Uterus (tissue), 4 donors: Measurements from ENCODE around the gene PPME1. TPM values are rescaled to one million over a fixed set of nuclear protein-coding genes. Genes with fewer than 3 reads are reported as not detected.

Source experiments
- DNase-seq, 2 donors: peaks; one replicate each; pipeline ENCODE4 v3.0.0-alpha.2; 2019 to 2020
- H3K27ac ChIP-seq, 2 donors: fragments of 200-600 bp; sonication (generic); 1 replicate in 1 of 2; 2 replicates in 1 of 2; pipeline ENCODE4 v1.5.1; 2016 to 2018
- H3K27me3 ChIP-seq, 2 donors: fragments of 200-600 bp; sonication (generic); one replicate each; pipeline ENCODE4 v1.5.1; 2018 to 2019; ENCODE audit warnings: control low read depth in 1 of 2
- H3K36me3 ChIP-seq, 2 donors: fragments of 200-600 bp; sonication (generic); one replicate each; pipeline ENCODE4 v1.5.1; 2019; ENCODE audit warnings: control low read depth in 1 of 2
- H3K4me1 ChIP-seq, 2 donors: fragments of 200-600 bp; sonication (generic); one replicate each; pipeline ENCODE4 v1.5.1; 2018 to 2019; ENCODE audit warnings: control low read depth in 1 of 2
- H3K4me3 ChIP-seq, 2 donors: fragments of 200-600 bp; sonication (generic); 1 replicate in 1 of 2; 2 replicates in 1 of 2; pipeline ENCODE4 v1.5.1; 2018 to 2019; ENCODE audit warnings: mild to moderate bottlenecking in 1 of 2
- H3K9me3 ChIP-seq, 2 donors: fragments of 200-600 bp; sonication (generic); one replicate each; pipeline ENCODE4 v1.5.1; 2019; ENCODE audit warnings: control low read depth in 1 of 2
- POLR2A ChIP-seq, 2 donors: fragments of 450-650 bp; IDR thresholded peaks; one replicate each; pipeline ENCODE4 v1.6.1; 2016; ENCODE audit warnings: antibody characterized with exemption in 2 of 2, mild to moderate bottlenecking in 1 of 2, moderate library complexity in 1 of 2
- intact Hi-C: fragments of 100-400 bp; cut with DNase I; formaldehyde crosslinking; loops from one replicate; pipeline ENCODE4 v1.15.1; 2023; ENCODE audit warnings: low total_unique reads
- total RNA-seq, 4 donors: library from RNA; depleted of rRNA in 3 of 4; stranded (reverse); fragments of >200 nt in 3 of 4; gene quantifications; one replicate each; pipeline versions ENCODE4 v1.1.0 to v1.2.4, GENCODE V29; 2014 to 2023
- TF ChIP-seq, protein P1 (sequence below), 4 experiments: fragments of 200-600 bp in 2 of 4; fragments of 450-650 bp in 2 of 4; sonication (generic) in 2 of 4; IDR thresholded peaks; one replicate each; pipeline ENCODE4 v1.5.1; 2016 to 2019; ENCODE audit warnings: antibody characterized with exemption in 4 of 4, mild to moderate bottlenecking in 2 of 4, moderate library complexity in 1 of 4
- donor health status: DM: yes; HTN: yes; CAD: no.

Gene PPME1
- total RNA-seq, 4 donors from 2014 or later: 12.6 to 60.0 (median 45.3) TPM

DNA sequence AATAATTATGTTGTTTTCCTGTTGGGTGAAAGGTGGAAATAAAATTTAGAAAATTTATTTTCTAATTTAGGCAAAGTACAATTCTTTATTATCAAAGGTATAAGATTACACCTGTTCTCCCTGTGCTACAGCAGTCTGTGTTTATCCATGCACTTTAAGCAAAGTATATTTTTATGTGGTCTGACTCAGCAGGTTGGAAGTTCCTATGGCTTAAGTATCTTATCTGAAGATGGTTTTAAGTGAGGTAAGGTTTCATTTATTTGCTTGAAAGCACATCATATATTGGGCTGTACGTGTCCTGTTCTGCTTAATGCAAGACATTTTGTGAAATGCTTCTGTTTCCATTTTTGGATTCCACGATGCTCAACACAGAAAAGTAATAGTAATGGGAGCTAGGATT lies 14.6 kb downstream of the PPME1 start:
- Histone ChIP-seq H3K36me3 (no peaks in the 10 kb centered on the region), H3K4me1 (no peaks in the 10 kb centered on the region), H3K4me3 (no peak overlapping the region), H3K27ac (no peak overlapping the region), H3K27me3 (no peaks in the 10 kb centered on the region), H3K9me3 (no peaks in the 10 kb centered on the region)
- TF ChIP-seq POLR2A (IDR thresholded peaks at IDR 0.05): no peak
- TF ChIP-seq, protein P1, sequence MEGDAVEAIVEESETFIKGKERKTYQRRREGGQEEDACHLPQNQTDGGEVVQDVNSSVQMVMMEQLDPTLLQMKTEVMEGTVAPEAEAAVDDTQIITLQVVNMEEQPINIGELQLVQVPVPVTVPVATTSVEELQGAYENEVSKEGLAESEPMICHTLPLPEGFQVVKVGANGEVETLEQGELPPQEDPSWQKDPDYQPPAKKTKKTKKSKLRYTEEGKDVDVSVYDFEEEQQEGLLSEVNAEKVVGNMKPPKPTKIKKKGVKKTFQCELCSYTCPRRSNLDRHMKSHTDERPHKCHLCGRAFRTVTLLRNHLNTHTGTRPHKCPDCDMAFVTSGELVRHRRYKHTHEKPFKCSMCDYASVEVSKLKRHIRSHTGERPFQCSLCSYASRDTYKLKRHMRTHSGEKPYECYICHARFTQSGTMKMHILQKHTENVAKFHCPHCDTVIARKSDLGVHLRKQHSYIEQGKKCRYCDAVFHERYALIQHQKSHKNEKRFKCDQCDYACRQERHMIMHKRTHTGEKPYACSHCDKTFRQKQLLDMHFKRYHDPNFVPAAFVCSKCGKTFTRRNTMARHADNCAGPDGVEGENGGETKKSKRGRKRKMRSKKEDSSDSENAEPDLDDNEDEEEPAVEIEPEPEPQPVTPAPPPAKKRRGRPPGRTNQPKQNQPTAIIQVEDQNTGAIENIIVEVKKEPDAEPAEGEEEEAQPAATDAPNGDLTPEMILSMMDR (IDR thresholded peaks at IDR 0.05): no peak
- DNase-seq: no peak
- intact Hi-C loops: no loop called here

DNA sequence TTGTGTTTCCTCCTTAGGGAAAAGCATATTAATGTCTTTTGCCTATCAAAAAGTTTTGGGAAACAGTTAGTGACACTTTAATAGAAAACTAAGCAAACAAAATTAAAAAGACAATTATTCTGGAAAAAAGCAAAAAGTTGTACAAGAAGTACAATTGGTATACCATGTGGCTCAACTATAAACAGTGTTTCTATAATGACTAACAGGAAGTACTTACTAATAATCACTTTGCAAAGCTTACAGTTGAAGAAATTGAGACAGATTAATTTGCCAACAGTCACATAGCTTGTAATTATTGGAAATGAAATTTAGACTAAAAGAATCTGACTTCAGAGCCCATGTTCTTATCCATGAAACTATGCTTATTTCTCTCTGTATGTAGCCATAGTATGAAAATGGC lies 24.7 kb downstream of the PPME1 start:
- no peaks in the 10 kb centered on the region for H3K4me1 ChIP-seq
- H3K36me3 ChIP-seq: no peaks in the 10 kb centered on the region
- H3K4me3 ChIP-seq: no peak overlapping the region
- no peak for DNase-seq
- intact Hi-C loops: no loop called here
- no peak for TF ChIP-seq POLR2A (IDR thresholded peaks at IDR 0.05)
- TF ChIP-seq, protein P1 (IDR thresholded peaks at IDR 0.05): no peak
- no peaks in the 10 kb centered on the region for H3K27me3 ChIP-seq
- H3K27ac ChIP-seq: no peak overlapping the region
- H3K9me3 ChIP-seq: no peaks in the 10 kb centered on the region

DNA sequence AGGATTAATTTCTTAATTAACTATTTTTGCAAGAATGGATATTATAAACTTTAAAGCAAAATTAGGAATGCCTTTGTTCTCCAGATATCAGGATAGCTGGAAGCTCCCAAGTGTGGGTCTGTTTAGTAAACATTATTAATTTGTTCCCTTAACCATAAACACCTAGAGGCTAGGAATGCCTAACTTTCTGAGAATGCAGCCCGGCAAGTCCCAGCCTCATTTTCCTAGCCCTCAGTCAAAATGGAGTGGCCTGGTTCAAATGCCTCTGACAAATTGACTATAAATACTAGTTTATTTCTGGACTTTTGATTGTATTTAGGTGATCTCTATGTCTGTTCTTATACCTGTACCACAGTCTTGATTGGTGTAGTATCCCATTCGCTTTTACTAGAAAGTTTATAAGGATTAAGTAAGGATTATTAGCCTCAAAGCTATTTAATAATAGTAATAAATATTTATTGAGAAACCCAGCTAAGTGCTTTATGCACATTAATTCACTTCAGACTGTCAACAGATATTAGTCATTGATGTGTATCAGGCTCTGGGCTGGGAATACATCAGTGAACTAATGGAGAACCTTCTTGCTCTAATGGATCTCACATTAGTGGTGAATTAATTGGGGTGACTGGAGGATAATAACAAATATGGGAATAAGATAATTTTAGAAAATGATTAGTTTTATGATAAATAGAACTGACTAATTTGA lies 25.8 kb downstream of the PPME1 start:
- H3K36me3 ChIP-seq: no peaks in the 10 kb centered on the region
- intact Hi-C loops: no loop called here
- DNase-seq: no peak
- no peak for TF ChIP-seq POLR2A (IDR thresholded peaks at IDR 0.05)
- TF ChIP-seq, protein P1 (IDR thresholded peaks at IDR 0.05): no peak
- no peak overlapping the region for H3K27ac ChIP-seq
- H3K4me3 ChIP-seq: no peak overlapping the region
- H3K9me3 ChIP-seq: no peaks in the 10 kb centered on the region
- H3K4me1 ChIP-seq: no peaks in the 10 kb centered on the region
- H3K27me3 ChIP-seq: no peaks in the 10 kb centered on the region

DNA sequence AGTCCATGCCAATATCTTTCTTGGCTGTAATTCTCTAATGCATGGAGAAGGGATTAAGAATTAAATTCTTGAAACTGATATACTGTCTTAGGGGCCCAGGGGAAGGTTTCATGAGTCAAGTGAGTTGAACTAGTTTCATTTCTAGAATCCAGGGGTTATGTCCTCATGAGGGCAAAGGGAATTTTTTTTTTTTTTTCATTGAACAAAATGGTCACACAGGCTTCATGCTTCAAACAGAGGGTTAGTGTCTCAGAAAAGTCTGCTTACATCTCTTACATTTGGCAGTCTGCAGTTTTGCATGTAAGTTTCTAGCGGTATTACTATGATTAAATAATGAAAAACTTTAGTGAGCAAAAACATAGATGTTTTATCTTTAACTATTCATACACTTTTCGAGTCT lies 32.9 kb downstream of the PPME1 start:
- intact Hi-C loops: no loop called here
- no peaks in the 10 kb centered on the region for H3K27me3 ChIP-seq
- no peaks in the 10 kb centered on the region for H3K9me3 ChIP-seq
- no peak overlapping the region for H3K4me3 ChIP-seq
- H3K4me1 ChIP-seq: no peaks in the 10 kb centered on the region
- no peak overlapping the region for H3K27ac ChIP-seq
- DNase-seq: no peak
- no peaks in the 10 kb centered on the region for H3K36me3 ChIP-seq
- no peak for TF ChIP-seq POLR2A (IDR thresholded peaks at IDR 0.05)
- TF ChIP-seq, protein P1 (IDR thresholded peaks at IDR 0.05): no peak

DNA sequence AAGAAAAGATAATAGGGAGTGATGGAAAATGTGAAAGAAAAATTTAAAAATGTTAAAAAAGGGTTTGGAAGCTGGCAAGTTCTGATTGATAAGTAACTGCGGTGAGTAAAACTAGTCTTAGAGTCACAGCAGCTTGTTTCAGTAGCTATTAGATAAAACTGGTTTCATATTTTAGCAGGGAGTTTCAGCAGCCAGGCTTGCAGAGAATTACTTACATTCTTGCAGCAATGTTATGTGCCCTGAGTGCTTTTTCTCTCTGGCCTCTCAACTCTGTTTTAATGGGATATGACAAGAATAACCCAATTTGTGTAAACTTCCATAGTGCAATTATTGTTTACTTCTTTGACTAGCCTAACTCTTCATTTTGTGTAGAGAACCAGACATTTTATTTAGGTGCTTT lies 33.6 kb downstream of the PPME1 start:
- intact Hi-C loops: loop anchor here (5.0 kb wide), 1 partner anchor 127 kb away; no protein-coding TSS in a partner anchor
- TF ChIP-seq POLR2A (IDR thresholded peaks at IDR 0.05): no peak
- TF ChIP-seq, protein P1 (IDR thresholded peaks at IDR 0.05): no peak

More for the DNA sequence above, 33.6 kb downstream of the PPME1 start:
- no peak for DNase-seq
- no peak overlapping the region for H3K27ac ChIP-seq
- H3K9me3 ChIP-seq: no peaks in the 10 kb centered on the region
- no peaks in the 10 kb centered on the region for H3K4me1 ChIP-seq
- H3K4me3 ChIP-seq: no peak overlapping the region
- H3K27me3 ChIP-seq: no peaks in the 10 kb centered on the region
- H3K36me3 ChIP-seq: no peaks in the 10 kb centered on the region
